GM18520 (cell line): Measurements from ENCODE around the gene CCR6.

Experiments used
- ATAC-seq: cut with Tn5 transposase; IDR thresholded peaks from one replicate; pipeline ENCODE4 v1.9.1; 2021; ENCODE audit not compliant: unreplicated experiment

Gene CCR6

GRCh38 chr6:167097770-167098169 is 25.1 kb upstream of the CCR6 start:
- ATAC-seq, result no peak

GRCh38 chr6:167098825-167099225 is 24.1 kb upstream of the CCR6 start:
- ATAC-seq, result no peak

GRCh38 chr6:167099707-167100106 is 23.2 kb upstream of the CCR6 start:
- ATAC-seq, result no peak

GRCh38 chr6:167100241-167100674 is 22.6 kb upstream of the CCR6 start:
- no peak for ATAC-seq

GRCh38 chr6:167102318-167102717 is 20.6 kb upstream of the CCR6 start:
- no peak for ATAC-seq

- ATAC-seq, result peak; percentile 97
Measured at GRCh38 chr6:167103041-167103891, 19.6 kb upstream of the CCR6 start.

GRCh38 chr6:167104388-167104787 is 18.5 kb upstream of the CCR6 start:
- ATAC-seq, result no peak

- ATAC-seq, result no peak
Measured at GRCh38 chr6:167105060-167105459, 17.8 kb upstream of the CCR6 start.

GRCh38 chr6:167106406-167106805 is 16.5 kb upstream of the CCR6 start:
- ATAC-seq, result no peak

- ATAC-seq, result no peak
Measured at GRCh38 chr6:167107787-167108186, 15.1 kb upstream of the CCR6 start.

- ATAC-seq, result no peak
Measured at GRCh38 chr6:167108278-167108677, 14.6 kb upstream of the CCR6 start.

- ATAC-seq, result no peak
Measured at GRCh38 chr6:167109651-167110050, 13.2 kb upstream of the CCR6 start.

- ATAC-seq, result no peak
Measured at GRCh38 chr6:167111597-167111996, 11.3 kb upstream of the CCR6 start.

GRCh38 chr6:167112421-167112820 is 10.5 kb upstream of the CCR6 start:
- no peak for ATAC-seq

GRCh38 chr6:167113047-167113754 is 9.7 kb upstream of the CCR6 start:
- ATAC-seq, result peak; percentile 41

- ATAC-seq, result peak; percentile 79
Measured at GRCh38 chr6:167113935-167114910, 8.7 kb upstream of the CCR6 start.

- no peak for ATAC-seq
Measured at GRCh38 chr6:167115054-167115453, 7.8 kb upstream of the CCR6 start.

GRCh38 chr6:167116109-167116837 is 6.6 kb upstream of the CCR6 start:
- no peak for ATAC-seq

- no peak for ATAC-seq
Measured at GRCh38 chr6:167116838-167117228, 6.1 kb upstream of the CCR6 start.

- no peak for ATAC-seq
Measured at GRCh38 chr6:167118006-167118405, 4.9 kb upstream of the CCR6 start.
